H9 (cell line): ENCODE measurements around the gene SLC25A39. TPM values are rescaled to one million over a fixed set of nuclear protein-coding genes. Genes with fewer than 3 reads are reported as not detected.

ENCODE experiments used
- DNase-seq: peaks from one replicate; pipeline ENCODE4 v3.0.0-alpha.2; 2017
- H2AFZ ChIP-seq: one replicate; pipeline ENCODE4 v1.6.1; 2013; ENCODE audit warnings: mild to moderate bottlenecking, low read length, control low read depth, moderate library complexity
- H2AK5ac ChIP-seq: 2 replicates; pipeline ENCODE4 v1.6.1; 2013; ENCODE audit warnings: low read length, control low read depth, mixed read lengths; ENCODE audit not compliant: insufficient read length
- H2BK120ac ChIP-seq: one replicate; pipeline ENCODE4 v1.6.1; 2013; ENCODE audit warnings: low read depth, mild to moderate bottlenecking, low read length, control low read depth, inconsistent platforms; ENCODE audit not compliant: poor library complexity, severe bottlenecking
- H2BK12ac ChIP-seq: 2 replicates; pipeline ENCODE4 v1.6.1; 2013; ENCODE audit warnings: low read length, control low read depth, mixed read lengths, low read depth; ENCODE audit not compliant: insufficient read length
- H2BK15ac ChIP-seq: 2 replicates; pipeline ENCODE4 v1.6.1; 2013; ENCODE audit warnings: low read depth, low read length, control low read depth
- H2BK20ac ChIP-seq: one replicate; pipeline ENCODE4 v1.6.1; 2013; ENCODE audit warnings: low read depth, mild to moderate bottlenecking, low read length, control low read depth, inconsistent platforms; ENCODE audit not compliant: poor library complexity, severe bottlenecking
- H2BK5ac ChIP-seq: 2 replicates; pipeline ENCODE4 v1.6.1; 2013; ENCODE audit warnings: low read length, control low read depth, mixed read lengths; ENCODE audit not compliant: insufficient read length
- H3K14ac ChIP-seq: 2 replicates; pipeline ENCODE4 v1.6.1; 2013; ENCODE audit warnings: low read length, control low read depth; ENCODE audit not compliant: insufficient read depth
- H3K18ac ChIP-seq: 2 replicates; pipeline ENCODE4 v1.6.1; 2013; ENCODE audit warnings: low read depth, mild to moderate bottlenecking, mixed read lengths, low read length, control low read depth; ENCODE audit not compliant: insufficient read length
- H3K23ac ChIP-seq: 2 replicates; pipeline ENCODE4 v1.6.1; 2013; ENCODE audit warnings: low read length, control low read depth, mixed read lengths, low read depth; ENCODE audit not compliant: insufficient read length
- H3K23me2 ChIP-seq: 2 replicates; pipeline ENCODE4 v1.6.1; 2013; ENCODE audit warnings: low read depth, mild to moderate bottlenecking, mixed read lengths, low read length, control low read depth; ENCODE audit not compliant: insufficient read length, poor library complexity, severe bottlenecking
- H3K27ac ChIP-seq: 2 replicates; pipeline ENCODE4 v1.5.1; 2013; ENCODE audit warnings: low read length, control low read depth, mixed read lengths, low read depth; ENCODE audit not compliant: insufficient read length
- H3K27me3 ChIP-seq: 2 replicates; pipeline ENCODE4 v1.6.1; 2013; ENCODE audit warnings: low read length, control low read depth, inconsistent platforms; ENCODE audit not compliant: insufficient read depth
- H3K4ac ChIP-seq: 2 replicates; pipeline ENCODE4 v1.6.1; 2013; ENCODE audit warnings: low read depth, mild to moderate bottlenecking, control low read depth, inconsistent platforms, low read length, moderate library complexity
- H3K4me1 ChIP-seq: 2 replicates; pipeline ENCODE4 v1.6.1; 2013; ENCODE audit warnings: low read length, control low read depth, inconsistent platforms; ENCODE audit not compliant: insufficient read depth
- H3K4me2 ChIP-seq: 2 replicates; pipeline ENCODE4 v1.6.1; 2013; ENCODE audit warnings: low read length, control low read depth, mixed read lengths; ENCODE audit not compliant: insufficient read length, insufficient read depth
- H3K56ac ChIP-seq: 2 replicates; pipeline ENCODE4 v1.6.1; 2013; ENCODE audit warnings: low read depth, mild to moderate bottlenecking, mixed read lengths, low read length, control low read depth; ENCODE audit not compliant: insufficient read length
- H3K79me1 ChIP-seq: 2 replicates; pipeline ENCODE4 v1.6.1; 2013; ENCODE audit warnings: low read depth, mild to moderate bottlenecking, moderate library complexity, low read length, control low read depth, inconsistent platforms; ENCODE audit not compliant: insufficient read depth, poor library complexity, severe bottlenecking
- H3K79me2 ChIP-seq: 2 replicates; pipeline ENCODE4 v1.6.1; 2013; ENCODE audit warnings: low read length, control low read depth, inconsistent platforms; ENCODE audit not compliant: insufficient read depth
- H3K9ac ChIP-seq: 2 replicates; pipeline ENCODE4 v1.6.1; 2013; ENCODE audit warnings: low read length, control low read depth, mixed read lengths; ENCODE audit not compliant: insufficient read length; ENCODE audit errors: extremely low read depth
- H3K9me3 ChIP-seq: one replicate; pipeline ENCODE4 v1.6.1; 2013; ENCODE audit warnings: low read depth, low read length, inconsistent platforms; ENCODE audit not compliant: control insufficient read depth
- H3T11ph ChIP-seq: one replicate; pipeline ENCODE4 v1.6.1; 2013; ENCODE audit warnings: mild to moderate bottlenecking, low read length, control low read depth, inconsistent platforms
- H4K20me1 ChIP-seq: one replicate; pipeline ENCODE4 v1.6.1; 2013; ENCODE audit not compliant: control insufficient read depth, insufficient read length, insufficient read depth
- H4K5ac ChIP-seq: 2 replicates; pipeline ENCODE4 v1.6.1; 2013; ENCODE audit warnings: low read depth, mild to moderate bottlenecking, mixed read lengths, low read length, control low read depth; ENCODE audit not compliant: insufficient read length
- H4K8ac ChIP-seq: replicated peaks from 2 replicates; pipeline ENCODE4 v1.6.1; 2013; ENCODE audit warnings: low read length, control low read depth, mixed read lengths, low read depth; ENCODE audit not compliant: insufficient read length
- H4K91ac ChIP-seq: 2 replicates; pipeline ENCODE4 v1.6.1; 2013; ENCODE audit warnings: low read depth, mild to moderate bottlenecking, moderate library complexity, mixed read lengths, low read length, control low read depth; ENCODE audit not compliant: insufficient read length
- H3K27ac Mint-ChIP-seq, 3 experiments: 2 replicates in 2 of 3; 3 replicates in 1 of 3; pipeline ENCODE4 v1.8.0; 2020 to 2021; ENCODE audit warnings: mixed read lengths in 3 of 3, mild to moderate bottlenecking in 1 of 3, moderate library complexity in 1 of 3
- H3K27me3 Mint-ChIP-seq: 2 replicates; pipeline ENCODE4 v1.8.0; 2021; ENCODE audit warnings: low read depth, mild to moderate bottlenecking, moderate library complexity, mixed read lengths
- H3K36me3 Mint-ChIP-seq, 3 experiments: 2 replicates in 2 of 3; 3 replicates in 1 of 3; pipeline ENCODE4 v1.8.0; 2020 to 2021; ENCODE audit warnings: low read depth in 3 of 3, mixed read lengths in 3 of 3; ENCODE audit not compliant: insufficient read depth in 1 of 3
- H3K4me1 Mint-ChIP-seq, 2 experiments: 2 replicates each; pipeline ENCODE4 v1.8.0; 2020; ENCODE audit warnings: mixed read lengths in 2 of 2
- H3K4me3 Mint-ChIP-seq, 2 experiments: 2 replicates in 1 of 2; 3 replicates in 1 of 2; pipeline ENCODE4 v1.8.0; 2020 to 2021; ENCODE audit warnings: mild to moderate bottlenecking in 2 of 2, mixed read lengths in 2 of 2, moderate library complexity in 1 of 2
- H3K9me3 Mint-ChIP-seq, 2 experiments: 2 replicates in 1 of 2; 3 replicates in 1 of 2; pipeline ENCODE4 v1.8.0; 2020; ENCODE audit warnings: mild to moderate bottlenecking in 2 of 2, mixed read lengths in 2 of 2, moderate library complexity in 1 of 2
- CTCF ChIP-seq: fragments of 200-600 bp; sonication (generic); conservative IDR thresholded peaks from 3 replicates; pipeline ENCODE4 v1.8.0; 2021; ENCODE audit warnings: antibody characterized with exemption, mild to moderate bottlenecking
- WGBS: extraction: QIAGEN DNeasy Blood & Tissue Kit; methylation state at CpG from one replicate; pipeline ENCODE4 v1.1.7; 2013; ENCODE audit warnings: missing lambda C conversion rate, low lambda C conversion rate, mixed read lengths; ENCODE audit not compliant: insufficient read length; ENCODE audit errors: extremely low coverage; 5-methylcytosine and 5-hydroxymethylcytosine counted together
- total RNA-seq: library from RNA; stranded (reverse); gene quantifications from 2 replicates; pipeline ENCODE4 v1.2.1, GENCODE V29; 2021

The SLC25A39 gene
- total RNA-seq, 1 experiment from 2014 or later: 227 TPM

DNA sequence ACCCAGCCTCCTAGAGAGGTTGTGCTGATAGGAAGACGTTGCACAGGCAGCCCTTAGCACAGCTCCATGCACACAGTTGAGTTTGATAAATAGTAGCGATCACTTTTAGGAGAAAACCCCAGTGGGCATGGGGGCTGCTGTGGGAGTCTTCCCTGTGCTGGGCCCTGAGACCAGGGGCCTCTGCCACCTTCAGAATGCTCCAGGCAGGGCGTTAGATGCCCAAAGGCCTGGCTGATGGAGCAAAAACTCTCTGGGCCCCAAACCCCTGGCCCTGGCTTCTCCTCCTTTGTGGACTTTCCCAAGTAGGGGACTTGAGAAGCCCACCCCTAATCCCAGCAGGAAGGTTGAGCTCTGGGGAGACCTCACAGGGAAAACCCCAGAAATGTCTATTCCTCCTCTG, 42.4 kb downstream of the SLC25A39 start:
- H3K56ac ChIP-seq: no peak overlapping the region

More for the DNA sequence above, 42.4 kb downstream of the SLC25A39 start:
- Mint-ChIP-seq H3K27me3 (peaks cover 3% of the 10 kb centered on the region), H3K27ac (peak overlapping the region in 1 of 3 experiments; percentile 65; a peak in 1 of 7 replicates), H3K4me1 (peaks cover 13 to 24% of the 10 kb centered on the region in 2 experiments), H3K36me3 (no peaks in the 10 kb centered on the region), H3K9me3 (no peaks in the 10 kb centered on the region), H3K4me3 (no peak overlapping the region)
- Histone ChIP-seq H4K8ac (no peak overlapping the region), H3K9ac (no peak overlapping the region), H3K9me3 (no peaks in the 10 kb centered on the region), H4K91ac (no peak overlapping the region), H3K18ac (no peak overlapping the region), H2BK20ac (no peak overlapping the region), H3K4ac (no peak overlapping the region), H3K23ac (no peak overlapping the region), H3K27ac (no peak overlapping the region), H3K23me2 (no peaks in the 10 kb centered on the region), H2BK12ac (no peak overlapping the region), H3K79me2 (no peaks in the 10 kb centered on the region), H3T11ph (no peak overlapping the region), H2AFZ (no peak overlapping the region), H3K79me1 (no peaks in the 10 kb centered on the region), H3K4me2 (no peak overlapping the region), H4K5ac (no peak overlapping the region), H2BK5ac (no peak overlapping the region), H2BK120ac (no peak overlapping the region), H3K4me1 (peaks cover 8% of the 10 kb centered on the region; the same call in 1 of the 2 replicates), H3K14ac (no peak overlapping the region), H3K27me3 (no peaks in the 10 kb centered on the region), H2AK5ac (no peak overlapping the region), H2BK15ac (no peak overlapping the region), H4K20me1 (no peaks in the 10 kb centered on the region)
- DNase-seq: no peak
- TF ChIP-seq CTCF: no peak
- WGBS: no CpG with 5 or more reads among the region's 3 CpGs
